ENCODE measurements around the gene SERBP1.
"Not testable (repeated sequence)": the region's sequence is repeated elsewhere in the genome, so short reads cannot be mapped to it uniquely, and the experiment has no call there.

SERBP1 gene

DNA sequence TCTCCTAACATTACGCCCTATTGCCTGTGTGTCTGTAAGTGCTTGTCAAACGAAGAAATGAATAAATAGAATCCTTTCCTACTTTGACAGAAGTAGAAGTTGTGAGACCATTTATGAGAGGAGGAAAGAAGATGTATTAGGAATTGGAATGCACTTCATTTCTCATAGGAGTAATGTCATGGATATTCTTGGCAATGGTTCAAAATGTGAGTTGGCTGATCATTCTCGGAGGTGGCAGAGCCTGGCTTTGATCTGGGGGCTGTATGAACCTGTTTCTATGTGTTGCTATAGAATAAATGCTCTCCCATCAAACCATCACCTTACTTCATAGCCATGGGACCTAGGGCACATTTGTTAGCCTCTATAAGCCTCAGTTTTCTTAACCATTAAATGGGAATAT, 10.1 kb upstream of the SERBP1 start:
- no peak for DNase-seq (ENCODE audit: low spot score)

DNA sequence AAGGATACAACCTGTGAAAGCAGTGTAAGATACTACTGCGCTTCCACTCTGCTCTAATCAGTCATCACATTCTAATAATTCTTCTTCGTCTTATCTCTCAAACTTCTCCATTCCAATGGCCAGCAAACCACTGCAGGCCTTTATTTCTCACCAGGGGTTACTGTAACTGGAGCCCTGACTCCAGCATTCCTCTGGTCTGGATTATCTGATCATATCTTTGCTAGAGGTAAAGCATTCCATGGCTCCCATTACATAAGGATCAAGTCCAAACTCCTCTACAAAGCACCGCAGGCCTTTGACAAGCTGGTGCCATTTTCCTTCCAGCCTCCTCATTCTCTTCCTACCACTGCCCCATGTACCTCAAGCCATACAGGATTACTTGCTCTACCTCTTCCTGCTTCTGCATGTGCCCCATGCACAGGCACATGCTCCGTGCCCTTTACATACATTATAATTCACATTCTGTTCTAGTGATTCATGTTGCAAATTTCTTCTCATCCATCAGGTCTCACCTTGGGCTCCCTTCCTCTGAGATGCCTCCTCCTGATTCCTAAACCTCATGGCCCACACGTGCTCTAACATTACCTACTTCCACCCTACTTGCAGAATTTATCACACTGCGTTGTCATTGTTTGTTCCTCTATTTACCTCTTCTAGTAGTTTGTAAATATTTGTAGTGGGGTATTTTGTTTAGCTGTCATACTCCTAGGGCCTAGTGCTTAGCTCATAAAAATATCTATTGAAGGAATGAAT, 9.3 kb upstream of the SERBP1 start:
- no peak for DNase-seq (ENCODE audit: low spot score)

DNA sequence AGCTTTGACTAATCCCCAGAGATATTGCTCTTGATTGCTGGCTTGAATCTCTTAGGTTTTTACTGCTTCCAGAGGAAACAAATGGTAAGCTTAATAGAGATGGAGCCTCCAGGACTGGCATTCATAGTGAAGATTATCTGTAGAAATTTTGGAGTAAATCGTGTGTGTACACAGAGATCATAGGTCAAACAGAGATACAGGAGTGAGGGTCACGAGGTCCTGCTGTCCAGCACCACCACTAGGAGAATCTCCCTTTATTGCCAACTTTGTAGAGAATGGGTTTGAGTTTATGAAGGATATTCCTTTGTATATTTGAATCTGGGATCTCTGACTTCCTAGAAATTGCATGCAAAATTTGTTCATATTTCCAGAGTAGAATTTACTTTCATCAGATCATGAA, 7.8 kb upstream of the SERBP1 start:
- DNase-seq (ENCODE audit: low spot score): no peak

DNA sequence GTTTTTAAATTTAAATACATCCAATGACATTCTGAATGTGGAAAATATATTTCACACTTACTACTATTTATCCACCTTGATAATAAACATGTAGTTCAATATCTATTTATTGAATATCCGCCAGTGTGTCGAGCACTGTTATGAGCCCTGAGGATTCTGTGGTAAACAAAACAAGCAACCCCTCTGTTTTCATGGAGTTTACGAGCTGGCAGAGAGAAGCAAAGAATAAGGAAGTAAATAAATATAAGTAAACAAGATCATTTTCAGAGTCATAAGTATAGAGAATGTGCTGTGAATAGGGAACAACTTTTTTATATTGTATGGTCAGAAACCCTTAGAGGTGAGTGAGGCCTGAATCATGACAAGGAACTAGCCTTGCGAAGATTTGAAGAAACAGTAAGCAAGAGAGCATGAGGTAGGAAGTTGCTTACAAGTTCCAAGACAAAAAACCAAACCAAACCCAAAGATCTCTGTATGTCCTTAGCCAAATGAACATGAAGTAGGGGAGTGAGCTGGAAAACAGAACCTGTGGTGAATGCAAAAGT, 6.4 kb upstream of the SERBP1 start:
- no peak for DNase-seq (ENCODE audit: low spot score)

DNA sequence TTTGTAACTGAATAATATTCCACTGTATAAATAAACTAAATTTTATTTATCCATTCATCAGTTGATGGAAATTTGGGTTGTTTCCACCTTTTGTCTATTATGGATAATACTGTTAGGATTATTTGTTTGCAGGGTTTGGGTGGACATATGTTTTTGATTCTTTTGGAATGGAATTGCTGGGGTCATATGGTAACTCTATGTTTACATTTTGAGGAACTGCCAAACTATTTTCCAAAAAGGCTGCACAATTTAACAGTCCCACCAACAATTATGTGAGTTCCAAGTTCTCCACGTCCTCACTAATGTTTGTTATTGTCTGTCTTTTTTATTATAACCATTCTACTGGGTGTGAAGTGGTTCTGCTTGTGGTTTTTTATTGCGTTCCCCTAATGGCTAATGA, 4.3 kb upstream of the SERBP1 start:
- DNase-seq (ENCODE audit: low spot score): no peak

DNA sequence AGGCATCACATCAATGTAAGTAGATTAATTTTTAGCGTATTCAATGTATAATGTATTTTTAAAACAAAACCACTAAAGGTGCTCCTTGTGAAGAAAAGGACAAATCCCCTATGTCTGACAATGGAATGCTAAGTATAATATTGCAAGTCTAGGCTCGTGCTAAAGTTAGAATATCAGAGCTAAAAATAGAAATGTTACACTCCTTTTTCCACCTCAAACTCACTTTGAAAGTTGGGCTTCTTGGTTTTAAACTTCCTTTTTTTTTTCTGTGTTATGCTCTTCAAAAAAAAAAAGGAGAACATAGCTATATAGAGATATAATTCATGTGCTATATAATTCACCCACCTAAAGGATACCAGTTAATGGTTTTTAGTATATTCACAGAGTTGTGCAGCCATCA, 3.6 kb upstream of the SERBP1 start:
- DNase-seq (ENCODE audit: low spot score): no peak

DNA sequence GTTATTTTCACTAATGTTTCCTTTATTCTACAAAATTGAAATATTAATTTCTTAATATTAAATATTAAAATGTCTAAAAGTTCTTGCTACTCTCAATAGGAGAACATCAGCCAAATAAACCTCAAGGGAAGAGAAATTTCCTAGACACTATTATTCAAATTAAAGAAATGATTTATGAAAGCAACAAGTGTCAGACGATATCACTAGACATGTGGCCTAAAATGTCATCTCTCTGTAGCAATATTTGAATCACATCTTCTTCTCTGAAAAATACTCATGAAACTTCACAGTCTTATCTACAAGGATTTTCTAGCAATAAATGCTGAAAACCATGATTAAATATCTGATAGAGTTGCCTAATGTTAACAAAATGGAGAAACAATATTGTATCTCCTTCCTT, 2.5 kb upstream of the SERBP1 start:
- no peak for DNase-seq (ENCODE audit: low spot score)

DNA sequence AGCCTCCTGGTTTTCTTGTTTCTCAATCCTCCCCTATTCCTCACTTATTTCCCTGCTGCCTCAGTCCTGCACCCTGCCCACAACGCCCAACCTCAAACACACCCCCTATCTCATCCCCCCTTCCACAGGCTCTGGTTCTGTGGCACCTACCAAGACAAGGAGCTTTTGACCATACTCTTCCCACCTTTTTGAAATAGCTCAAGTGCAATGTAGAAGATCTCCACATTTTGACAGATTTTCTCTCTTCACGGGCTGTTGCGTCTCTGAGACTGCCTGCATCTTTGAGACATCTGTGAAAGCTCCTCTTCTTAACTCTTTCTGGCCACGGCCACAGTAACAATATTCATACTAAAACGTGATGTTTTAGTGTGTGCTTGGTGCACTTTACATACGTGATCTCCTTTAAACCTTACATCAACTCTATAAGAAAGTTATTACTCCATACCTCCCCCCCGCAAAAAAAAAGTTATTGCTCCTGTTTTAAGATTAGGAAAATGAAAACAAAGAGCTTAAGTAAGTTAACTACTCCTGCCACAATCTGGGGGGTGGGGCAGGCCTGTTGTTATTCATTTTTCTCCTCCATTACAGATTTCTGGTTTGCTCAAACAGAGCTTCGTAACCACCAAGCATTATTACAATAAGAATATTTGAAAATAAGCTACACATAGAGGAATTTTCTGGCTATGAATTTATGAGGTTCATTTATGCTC, 1.8 kb upstream of the SERBP1 start:
- no peak for DNase-seq (ENCODE audit: low spot score)

DNA sequence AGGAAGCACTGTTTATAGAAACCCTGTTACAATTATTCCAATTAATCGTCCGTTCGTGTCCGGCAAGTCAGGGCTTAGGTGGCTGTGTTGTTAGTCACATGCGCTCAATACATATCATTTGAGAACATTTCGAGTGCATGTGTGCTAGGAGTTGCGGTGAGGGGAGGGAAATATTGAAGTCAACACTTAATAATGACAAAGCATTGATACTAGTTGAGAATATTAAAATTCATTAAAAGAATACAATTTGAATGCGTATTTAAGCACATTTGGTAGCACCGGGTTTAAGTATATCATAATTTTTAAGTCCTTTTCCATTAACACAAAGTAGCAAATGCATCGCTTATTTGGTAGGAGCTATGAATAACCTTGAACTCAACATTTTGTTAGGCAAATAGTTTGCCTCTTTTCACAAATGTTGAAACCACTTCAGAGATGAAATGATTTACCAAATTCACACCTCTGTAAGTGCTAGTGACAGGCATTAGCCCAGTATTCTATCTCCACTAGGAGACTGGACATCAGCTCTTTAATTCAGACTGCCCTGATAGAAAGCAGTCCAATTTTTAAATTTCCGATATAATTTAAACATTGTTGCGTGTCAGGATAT, 1.1 kb upstream of the SERBP1 start:
- no peak for DNase-seq (ENCODE audit: low spot score)

DNA sequence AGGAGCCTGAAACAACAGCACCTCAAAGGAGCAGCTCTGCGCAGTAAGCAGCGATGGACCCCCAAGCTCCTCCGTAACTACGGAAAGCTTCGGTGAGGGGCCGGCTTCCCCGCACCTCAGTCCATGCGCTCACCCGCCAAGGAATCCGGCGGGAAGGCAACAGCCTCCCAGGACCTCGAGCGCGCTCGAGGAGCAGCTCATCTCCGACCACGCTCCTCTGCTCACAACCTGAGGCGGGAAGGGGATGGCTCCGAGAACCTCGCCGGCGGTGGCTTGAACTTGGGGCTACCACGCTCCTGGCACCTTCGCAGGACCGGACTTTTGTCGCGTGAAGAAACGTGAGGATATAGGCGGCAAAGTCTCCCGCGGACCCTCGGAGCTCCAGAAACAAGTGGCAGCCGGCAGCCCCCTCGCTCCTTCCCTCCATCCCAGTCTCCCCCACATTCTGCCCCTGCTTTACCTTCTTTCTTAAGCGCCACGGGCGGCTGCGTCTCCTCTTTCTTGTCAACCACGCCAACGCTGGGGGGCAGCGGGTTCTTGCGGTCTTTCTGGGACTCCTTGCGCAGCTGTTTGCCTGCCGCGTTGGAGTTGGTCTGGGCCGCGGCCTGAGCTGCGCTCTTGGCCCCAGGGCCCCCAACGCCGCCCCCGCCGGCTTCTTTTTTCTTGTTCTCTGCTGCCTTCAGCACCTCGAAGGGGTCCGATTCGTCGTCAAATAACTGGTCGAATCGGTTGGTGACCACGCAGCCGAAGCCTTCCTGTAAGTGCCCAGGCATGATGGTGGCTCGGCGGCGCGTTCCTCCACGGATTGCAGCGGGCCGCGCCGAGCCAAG, 459 bp downstream of the SERBP1 start:
- DNase-seq (ENCODE audit: low spot score): peak; percentile 22

DNA sequence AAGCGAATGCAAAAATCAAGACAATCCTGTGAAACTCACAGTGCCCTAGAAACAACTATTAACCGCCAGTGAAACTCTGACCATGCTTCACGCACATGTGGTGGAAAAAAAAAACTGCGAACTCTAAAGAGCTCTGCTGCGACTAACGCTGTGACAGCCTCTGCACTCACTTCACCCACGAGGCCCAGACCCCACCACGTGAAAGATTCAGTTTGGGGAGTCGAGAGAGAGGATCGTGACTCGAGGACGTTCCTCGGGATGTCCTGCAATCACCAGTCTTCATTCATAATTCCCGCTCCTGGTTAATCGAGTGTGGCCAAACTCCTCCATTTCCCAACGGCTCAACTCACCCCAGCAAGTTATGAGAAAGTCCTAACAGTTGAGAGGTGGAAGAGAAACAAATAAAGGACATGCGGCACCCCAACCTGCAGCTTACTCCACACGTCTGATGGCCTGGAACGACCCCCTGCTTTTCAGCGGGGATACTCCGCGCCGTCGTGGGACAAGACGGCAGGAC, 1.1 kb downstream of the SERBP1 start:
- DNase-seq (ENCODE audit: low spot score): peak; percentile 28

DNA sequence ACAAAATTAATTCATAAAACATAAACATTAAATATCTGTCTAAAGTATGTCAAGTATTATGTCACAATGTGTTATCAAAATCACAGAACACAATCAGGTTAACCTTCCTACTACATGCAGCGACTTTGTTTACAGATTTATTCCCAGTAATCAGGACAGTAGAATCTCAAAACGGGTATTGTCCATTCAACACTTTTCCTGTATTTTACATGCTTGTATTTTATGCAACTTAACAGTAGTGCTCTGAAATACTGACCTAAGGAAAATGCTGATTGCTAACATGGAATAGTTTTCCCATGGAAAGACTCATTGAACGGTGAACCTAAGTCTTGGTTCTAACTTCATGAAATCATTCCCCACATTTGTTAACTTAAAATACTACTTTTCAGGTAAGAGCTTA, 2.3 kb downstream of the SERBP1 start:
- DNase-seq (ENCODE audit: low spot score): no peak

DNA sequence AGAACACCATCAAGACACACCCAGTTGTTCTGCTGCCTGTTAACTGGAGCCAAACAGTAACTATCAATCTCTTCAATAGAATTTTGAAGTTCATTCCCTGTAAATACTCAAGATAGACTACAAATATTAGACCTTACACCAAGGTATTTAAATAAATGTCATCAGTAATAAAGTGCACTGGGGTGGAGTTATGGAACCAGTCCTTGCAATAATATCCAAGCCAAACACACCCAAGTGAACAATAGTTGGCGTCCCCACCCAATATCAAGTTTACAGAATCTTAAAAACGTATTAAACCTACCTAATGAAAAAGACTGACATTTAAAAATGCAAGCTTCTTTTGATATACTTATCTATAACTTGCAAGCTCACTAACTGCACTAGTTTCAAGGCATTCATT, 2.7 kb downstream of the SERBP1 start:
- no peak for DNase-seq (ENCODE audit: low spot score)

DNA sequence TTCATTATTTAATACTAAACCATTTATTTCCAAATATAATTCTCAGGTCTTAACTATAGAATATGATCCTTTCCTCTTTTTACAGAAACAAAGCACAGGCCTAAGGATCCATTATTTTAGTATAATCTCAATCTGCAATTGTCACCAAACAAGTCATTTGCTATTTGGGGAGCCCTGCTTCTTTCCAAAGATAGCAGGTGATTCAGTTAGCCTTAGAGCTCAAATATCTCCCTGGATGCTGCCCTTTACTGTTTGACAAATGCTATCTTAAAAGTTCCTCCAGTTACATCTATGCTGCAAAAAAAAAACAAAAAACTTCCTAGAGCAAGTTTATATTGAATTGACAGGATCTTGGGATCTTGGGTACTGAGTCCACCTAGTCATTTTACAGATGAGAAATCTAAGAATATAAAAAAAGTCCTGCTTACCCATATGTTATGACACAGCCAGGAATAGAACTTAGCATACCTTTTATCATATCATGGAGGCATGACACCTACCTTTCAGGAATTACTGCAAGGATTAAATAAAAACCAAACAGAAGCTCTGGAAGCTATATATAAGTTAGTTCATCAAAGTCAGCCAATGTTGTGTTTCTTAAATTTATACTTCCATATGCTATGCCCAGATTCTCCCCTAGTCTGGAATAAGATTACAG, 9.2 kb downstream of the SERBP1 start:
- no peak for DNase-seq (ENCODE audit: low spot score)

DNA sequence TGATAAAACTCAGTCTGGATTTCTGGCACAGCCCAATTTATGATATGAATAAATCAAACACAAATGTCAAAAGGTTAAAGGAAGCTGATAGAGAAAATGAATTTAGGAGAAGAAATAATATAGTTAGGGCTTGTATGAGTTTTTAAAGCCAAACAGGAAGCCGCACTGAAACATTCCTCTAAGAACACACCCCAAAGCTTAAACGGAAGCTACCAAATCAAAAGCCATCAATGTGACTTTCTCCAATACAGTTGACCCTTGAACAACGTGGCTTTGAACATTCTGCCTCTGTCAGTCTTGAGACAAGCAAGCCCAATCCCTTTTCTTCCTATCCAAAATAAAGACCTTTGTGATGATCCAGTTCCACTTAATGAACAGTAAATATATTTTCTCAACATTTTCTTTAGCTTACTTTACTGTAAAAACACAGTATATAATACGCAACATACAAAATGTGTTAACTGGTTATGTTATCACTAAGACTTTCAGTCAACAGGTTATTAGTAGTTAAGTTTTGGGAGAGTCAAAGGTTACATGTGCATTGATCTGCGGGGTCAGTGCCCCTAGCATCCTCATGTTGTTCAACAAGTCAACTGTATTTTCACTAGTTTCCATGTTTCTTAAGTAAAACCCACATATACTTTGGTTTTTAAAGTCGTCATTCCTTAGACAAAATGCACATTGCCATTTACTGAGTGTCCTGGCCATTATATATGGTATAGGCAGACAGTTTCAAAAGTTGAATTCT, 11.2 kb downstream of the SERBP1 start:
- no peak for DNase-seq (ENCODE audit: low spot score)

DNA sequence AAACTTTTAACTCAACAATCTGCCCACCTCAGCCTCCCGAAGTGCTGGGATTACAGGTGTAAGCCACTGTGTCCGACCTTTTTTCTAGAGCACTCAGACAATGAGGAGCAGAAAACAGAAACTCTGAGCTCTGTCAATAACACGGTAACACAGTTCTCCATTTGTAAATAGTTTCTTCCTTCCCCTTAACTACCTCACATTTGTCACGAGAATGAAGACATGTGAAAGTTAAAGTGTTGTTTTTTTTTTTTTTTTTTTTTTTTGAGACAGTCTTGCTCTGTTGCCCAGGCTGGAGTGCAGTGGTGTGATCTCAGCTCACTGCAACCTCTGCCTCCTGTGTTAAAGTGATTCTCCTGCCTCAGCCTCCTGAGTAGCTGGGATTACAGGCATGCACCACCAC, 12.5 kb downstream of the SERBP1 start:
- not testable (repeated sequence) for DNase-seq (ENCODE audit: low spot score)

DNA sequence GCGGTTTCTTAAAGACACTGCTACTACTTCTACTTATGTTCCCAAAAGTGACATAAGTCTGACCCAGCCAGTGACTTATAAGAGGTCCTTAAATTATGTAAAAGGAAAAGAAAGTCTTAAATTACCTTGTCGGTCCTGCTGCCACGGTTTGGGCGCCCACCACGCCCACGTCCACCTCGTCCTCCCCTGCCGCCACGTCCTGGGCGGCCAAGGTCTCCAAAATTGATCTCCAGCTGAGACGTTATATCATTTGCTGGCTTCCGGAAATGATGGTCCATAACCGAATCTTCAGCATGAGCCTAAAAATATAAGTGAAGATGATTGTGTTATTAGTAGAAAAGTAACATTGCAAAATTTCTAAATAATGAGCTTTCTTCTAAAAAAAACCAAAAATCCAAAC, 15.2 kb downstream of the SERBP1 start:
- no peak for DNase-seq (ENCODE audit: low spot score)

DNA sequence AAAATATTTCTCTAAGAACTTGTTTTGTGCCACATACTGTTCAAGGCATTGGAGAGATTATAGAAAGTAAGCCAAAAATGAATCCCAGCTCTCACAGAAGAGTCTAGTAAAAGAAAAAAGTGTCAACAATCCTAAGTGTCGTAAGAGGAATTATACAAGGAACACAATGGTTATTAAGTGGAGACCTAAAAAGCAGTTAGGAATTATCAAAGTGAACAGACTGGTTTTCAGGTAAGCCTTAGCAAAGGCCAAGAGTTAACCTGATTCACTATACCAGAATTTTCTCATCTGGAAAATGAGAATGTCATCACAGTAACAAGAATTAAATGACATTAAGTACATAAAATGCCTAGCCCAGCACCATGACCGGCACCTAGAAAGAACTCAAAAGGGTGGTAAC, 15.6 kb downstream of the SERBP1 start:
- DNase-seq (ENCODE audit: low spot score): no peak

DNA sequence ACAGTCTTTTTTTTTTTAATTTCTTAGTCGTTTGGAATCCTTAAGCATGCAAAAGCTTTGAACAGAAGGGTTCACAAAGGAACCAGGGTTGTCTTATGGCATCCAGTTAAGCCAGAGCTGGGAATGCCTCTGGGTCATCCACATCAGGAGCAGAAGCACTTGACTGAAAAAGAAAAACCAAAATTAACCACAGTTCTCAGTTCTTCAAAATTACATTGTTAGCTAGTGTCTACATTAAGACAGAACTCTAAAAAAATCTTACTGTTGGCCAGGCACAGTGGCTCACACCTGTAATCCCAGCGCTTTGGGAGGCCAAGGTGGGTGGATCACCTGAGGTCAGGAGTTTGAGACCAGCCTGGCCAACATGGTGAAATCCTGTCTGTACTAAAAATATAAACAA, 17.1 kb downstream of the SERBP1 start:
- not testable (repeated sequence) for DNase-seq (ENCODE audit: low spot score)

DNA sequence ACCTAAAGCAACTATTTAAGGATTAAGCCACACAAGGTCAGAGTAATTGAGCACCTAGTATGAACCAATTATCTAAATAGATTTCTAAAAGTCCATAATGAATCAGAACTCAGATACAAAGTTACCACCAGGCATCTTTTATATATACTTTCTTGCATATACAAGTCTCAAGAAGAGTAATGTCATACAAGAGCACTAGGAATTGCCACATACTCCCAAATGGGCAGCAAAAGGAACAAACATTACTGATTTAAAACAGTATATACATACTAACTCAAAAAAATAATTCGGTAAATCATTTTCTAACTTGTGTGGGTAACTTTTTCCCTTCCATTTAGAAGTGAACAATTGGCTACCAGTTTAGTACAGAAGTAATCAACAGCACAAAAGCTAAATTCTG, 22.1 kb downstream of the SERBP1 start:
- DNase-seq (ENCODE audit: low spot score): no peak

DNA sequence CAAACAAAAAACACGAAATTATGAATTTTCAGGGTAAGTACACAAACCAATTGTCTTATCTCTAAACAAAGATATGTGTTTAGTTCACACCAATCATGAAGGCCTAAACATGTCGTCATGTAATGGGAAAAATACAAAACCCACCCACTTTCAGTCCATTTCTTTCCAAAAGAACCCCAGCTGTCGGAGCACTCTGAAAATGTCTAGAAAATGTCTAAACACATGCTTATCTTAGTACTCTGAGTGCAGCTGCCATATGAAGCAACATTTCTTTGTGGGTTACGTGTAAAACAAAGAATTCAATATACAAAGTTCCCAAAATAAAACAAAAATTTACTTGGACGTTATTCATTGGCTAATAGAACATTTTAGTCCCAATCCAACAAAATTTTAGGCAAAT, 22.7 kb downstream of the SERBP1 start:
- no peak for DNase-seq (ENCODE audit: low spot score)

Data from AG08395 (cell line).